ENCODE results near the gene PLEKHG4B. TPM values are rescaled to one million over a fixed set of nuclear protein-coding genes. Genes with fewer than 3 reads are reported as not detected.

The PLEKHG4B gene
- total and polyA plus RNA-seq, 2 experiments from 2014 or later = 9.9 to 20.1 TPM

- Histone ChIP-seq H3K4me1 (ENCODE audit: low read depth) (peaks cover 34% of the 10 kb centered on the region), H3K27me3 (no peaks in the 10 kb centered on the region), H3K4me3 (no peak overlapping the region), H3K9me3 (ENCODE audit: low read depth) (no peaks in the 10 kb centered on the region), H3K27ac (peak overlapping the region; percentile 41), H3K36me3 (no peaks in the 10 kb centered on the region)
- DNase-seq (ENCODE audit: low read depth in 1 of 2, low spot score in 1 of 2) = no peak
- no peak for TF ChIP-seq CTCF (IDR thresholded peaks at IDR 0.05; ENCODE audit: low read depth, low read length)
These were observed 12.9 kb downstream of the PLEKHG4B start for GRCh38 chr5:104778-105296.

GRCh38 chr5:105504-106070 lies 13.6 kb downstream of the PLEKHG4B start:
- H3K27ac ChIP-seq = peak overlapping the region; percentile 41
- no peaks in the 10 kb centered on the region for H3K9me3 ChIP-seq (ENCODE audit: low read depth)
- no peak for DNase-seq (ENCODE audit: low read depth in 1 of 2, low spot score in 1 of 2)
- H3K36me3 ChIP-seq = no peaks in the 10 kb centered on the region
- TF ChIP-seq CTCF (IDR thresholded peaks at IDR 0.05; ENCODE audit: low read depth, low read length) = no peak
- H3K27me3 ChIP-seq = no peaks in the 10 kb centered on the region
- no peak overlapping the region for H3K4me3 ChIP-seq
- H3K4me1 ChIP-seq (ENCODE audit: low read depth) = peaks cover 30% of the 10 kb centered on the region

- Histone ChIP-seq H3K9me3 (ENCODE audit: low read depth) (no peaks in the 10 kb centered on the region), H3K4me1 (ENCODE audit: low read depth) (peaks cover 30% of the 10 kb centered on the region), H3K27me3 (no peaks in the 10 kb centered on the region), H3K27ac (peak overlapping the region; percentile 41), H3K36me3 (no peaks in the 10 kb centered on the region), H3K4me3 (no peak overlapping the region)
- no peak for TF ChIP-seq CTCF (IDR thresholded peaks at IDR 0.05; ENCODE audit: low read depth, low read length)
- DNase-seq (ENCODE audit: low read depth in 1 of 2, low spot score in 1 of 2) = peak in 1 of 2 donors; percentile 72
These were observed 14.6 kb downstream of the PLEKHG4B start for GRCh38 chr5:106587-106986.

GRCh38 chr5:107526-107925 lies 15.6 kb downstream of the PLEKHG4B start:
- Histone ChIP-seq H3K4me1 (ENCODE audit: low read depth) (peaks cover 35% of the 10 kb centered on the region), H3K27me3 (no peaks in the 10 kb centered on the region), H3K27ac (no peak overlapping the region), H3K36me3 (no peaks in the 10 kb centered on the region), H3K9me3 (ENCODE audit: low read depth) (no peaks in the 10 kb centered on the region), H3K4me3 (no peak overlapping the region)
- no peak for DNase-seq (ENCODE audit: low read depth in 1 of 2, low spot score in 1 of 2)
- no peak for TF ChIP-seq CTCF (IDR thresholded peaks at IDR 0.05; ENCODE audit: low read depth, low read length)

GRCh38 chr5:109826-110225 lies 17.9 kb downstream of the PLEKHG4B start:
- H3K9me3 ChIP-seq (ENCODE audit: low read depth) = no peaks in the 10 kb centered on the region
- TF ChIP-seq CTCF (IDR thresholded peaks at IDR 0.05; ENCODE audit: low read depth, low read length) = no peak

More at GRCh38 chr5:109826-110225, 17.9 kb downstream of the PLEKHG4B start:
- Histone ChIP-seq H3K4me1 (ENCODE audit: low read depth) (peaks cover 29% of the 10 kb centered on the region), H3K4me3 (no peak overlapping the region), H3K27me3 (no peaks in the 10 kb centered on the region), H3K36me3 (peaks cover 5% of the 10 kb centered on the region), H3K27ac (no peak overlapping the region)
- no peak for DNase-seq (ENCODE audit: low read depth in 1 of 2, low spot score in 1 of 2)
